Activated T-cell treated with anti-CD3 and anti-CD28 coated beads, Interleukin-2, amount 50 U/mL, for 72 hours (primary cell): ENCODE results near the gene CD82. TPM values are rescaled to one million over a fixed set of nuclear protein-coding genes. Genes with fewer than 3 reads are reported as not detected.

Experiments used
- ATAC-seq, 2 donors: fragments of 150-1000 bp; cut with Tn5 transposase; replicated peaks in 1 of 2; 2 replicates each; pipeline ENCODE4 v1.10.0; 2021; ENCODE audit warnings: moderate library complexity in 2 of 2, mild to moderate bottlenecking in 1 of 2
- DNase-seq, 2 donors: peaks; one replicate each; pipeline ENCODE4 v3.0.0; 2021 to 2022; ENCODE audit warnings: mixed read lengths in 1 of 2
- H3K27ac Mint-ChIP-seq: one replicate; pipeline ENCODE4 v1.8.0; 2022; ENCODE audit warnings: mild to moderate bottlenecking, moderate library complexity, mixed read lengths
- H3K27me3 Mint-ChIP-seq: one replicate; pipeline ENCODE4 v1.8.0; 2022; ENCODE audit warnings: low read depth, mixed read lengths
- H3K36me3 Mint-ChIP-seq, 2 donors: one replicate each; pipeline ENCODE4 v1.8.0; 2022; ENCODE audit warnings: mixed read lengths in 2 of 2, mild to moderate bottlenecking in 1 of 2; ENCODE audit not compliant: insufficient read depth in 2 of 2
- H3K4me1 Mint-ChIP-seq: one replicate; pipeline ENCODE4 v1.8.0; 2022; ENCODE audit warnings: low read depth, mixed read lengths
- H3K4me3 Mint-ChIP-seq, 2 donors: one replicate each; pipeline ENCODE4 v1.8.0; 2022; ENCODE audit warnings: mild to moderate bottlenecking in 2 of 2, mixed read lengths in 2 of 2, moderate library complexity in 2 of 2
- H3K9me3 Mint-ChIP-seq, 2 donors: one replicate each; pipeline ENCODE4 v1.8.0; 2022; ENCODE audit warnings: mixed read lengths in 2 of 2
- total RNA-seq, 2 donors: library from RNA; stranded (reverse); gene quantifications; one replicate each; pipeline ENCODE4 v1.2.3, GENCODE V29; 2022

Gene CD82
- total RNA-seq, 2 donors from 2014 or later: 364 to 421 TPM

GRCh38 chr11:44528103-44528502, 37.4 kb upstream of the CD82 start:
- H3K4me3 Mint-ChIP-seq: peak overlapping the region in 1 of 2 donors; percentile 5
- H3K4me1 Mint-ChIP-seq: peaks cover 52% of the 10 kb centered on the region
- no peaks in the 10 kb centered on the region for H3K9me3 Mint-ChIP-seq
- no peak for DNase-seq
- ATAC-seq: no peak
- no peak overlapping the region for H3K27ac Mint-ChIP-seq
- no peaks in the 10 kb centered on the region for H3K27me3 Mint-ChIP-seq
- H3K36me3 Mint-ChIP-seq: peaks cover 0 to 1% of the 10 kb centered on the region in 2 donors

DNA sequence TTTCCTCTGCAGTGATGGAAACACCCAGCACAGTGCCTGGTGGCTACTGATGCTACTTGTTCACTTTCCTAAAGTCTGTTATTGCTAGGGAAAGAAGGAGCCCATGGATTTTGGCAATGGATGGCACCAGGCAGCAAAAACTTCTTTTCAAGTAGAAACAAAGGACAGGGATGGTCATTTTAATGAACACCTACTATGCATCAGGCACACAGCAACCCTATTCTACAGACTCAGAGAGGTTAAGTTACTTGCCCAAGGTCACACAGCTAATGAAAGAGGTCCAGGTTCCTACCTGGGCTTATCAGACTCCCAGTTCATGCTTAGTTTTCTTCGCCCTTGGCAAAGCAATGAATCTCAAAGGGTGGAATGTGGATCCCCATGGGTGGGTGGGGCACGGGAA, 36.9 kb upstream of the CD82 start:
- DNase-seq (no peak), ATAC-seq (no peak)
- Mint-ChIP-seq H3K36me3 (peaks cover 0 to 1% of the 10 kb centered on the region in 2 donors), H3K27me3 (no peaks in the 10 kb centered on the region), H3K27ac (no peak overlapping the region), H3K4me3 (peak overlapping the region in 1 of 2 donors; percentile 5), H3K4me1 (peaks cover 52% of the 10 kb centered on the region), H3K9me3 (no peaks in the 10 kb centered on the region)

DNA sequence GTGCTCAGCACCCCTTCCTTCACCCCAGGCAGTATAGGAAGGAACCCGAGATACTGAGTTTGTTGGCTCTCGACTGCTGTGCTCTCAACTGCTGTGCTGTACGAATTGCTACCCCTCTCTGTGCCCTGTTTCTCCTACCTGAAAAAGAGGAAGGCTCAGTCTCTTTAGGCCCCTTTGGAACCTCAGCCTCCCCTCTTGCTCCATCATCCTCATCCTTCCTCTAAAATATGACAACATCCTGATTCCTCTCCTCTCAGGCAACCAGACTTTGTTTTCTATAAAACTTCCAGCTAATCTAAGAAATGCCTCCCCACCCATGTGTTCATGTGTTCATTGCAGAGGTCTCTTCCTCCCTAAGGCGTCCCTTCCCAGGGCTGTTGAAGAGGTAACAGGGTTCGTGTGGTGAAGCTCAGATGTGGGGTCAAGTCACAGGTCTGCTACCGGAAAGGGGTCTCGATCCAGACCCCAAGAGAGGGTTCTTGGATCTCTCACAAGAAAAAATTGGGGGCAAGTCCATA, 35.5 kb upstream of the CD82 start:
- Mint-ChIP-seq H3K9me3 (no peaks in the 10 kb centered on the region), H3K36me3 (peaks cover 0 to 1% of the 10 kb centered on the region in 2 donors), H3K4me1 (peaks cover 52% of the 10 kb centered on the region), H3K4me3 (peak overlapping the region; percentile 73), H3K27me3 (peaks cover 5% of the 10 kb centered on the region), H3K27ac (peak overlapping the region; percentile 94)
- ATAC-seq (peak; percentile 22 to 23), DNase-seq (no peak)

DNA sequence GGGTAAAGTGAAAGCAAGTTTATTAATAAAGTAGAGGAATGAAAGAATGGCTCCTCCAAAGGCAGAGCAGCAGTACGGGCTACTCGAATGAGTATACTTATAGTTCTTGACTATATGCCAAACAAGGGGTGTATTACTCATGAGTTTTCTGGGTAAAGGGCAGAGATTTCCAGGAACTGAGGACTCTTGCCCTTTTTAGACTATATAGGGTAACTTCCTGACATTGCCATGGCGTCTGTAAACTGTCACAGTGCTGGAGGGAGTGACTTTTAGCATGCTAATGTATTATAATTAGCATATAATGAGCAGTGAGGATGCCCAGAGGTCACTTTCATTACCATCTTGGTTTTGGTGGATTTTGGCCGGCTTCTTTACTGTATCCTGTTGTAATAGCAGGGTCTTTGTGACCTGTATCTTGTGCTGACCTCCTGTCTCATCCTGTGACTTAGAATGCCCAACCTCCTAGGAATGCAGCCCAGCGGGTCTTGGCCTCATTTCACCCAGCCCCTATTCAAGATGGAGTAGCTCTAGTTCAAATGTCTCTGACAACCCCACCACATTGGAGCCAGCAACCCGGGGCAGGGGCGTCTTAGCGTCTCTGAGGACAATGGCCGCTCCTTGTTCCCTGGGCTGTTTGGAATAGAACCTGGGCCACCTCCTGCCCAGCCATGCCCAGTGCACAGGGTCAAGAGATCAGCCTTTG, 34.9 kb upstream of the CD82 start:
- H3K4me3 Mint-ChIP-seq: peak overlapping the region; percentile 73
- H3K36me3 Mint-ChIP-seq: no peaks in the 10 kb centered on the region

DNA sequence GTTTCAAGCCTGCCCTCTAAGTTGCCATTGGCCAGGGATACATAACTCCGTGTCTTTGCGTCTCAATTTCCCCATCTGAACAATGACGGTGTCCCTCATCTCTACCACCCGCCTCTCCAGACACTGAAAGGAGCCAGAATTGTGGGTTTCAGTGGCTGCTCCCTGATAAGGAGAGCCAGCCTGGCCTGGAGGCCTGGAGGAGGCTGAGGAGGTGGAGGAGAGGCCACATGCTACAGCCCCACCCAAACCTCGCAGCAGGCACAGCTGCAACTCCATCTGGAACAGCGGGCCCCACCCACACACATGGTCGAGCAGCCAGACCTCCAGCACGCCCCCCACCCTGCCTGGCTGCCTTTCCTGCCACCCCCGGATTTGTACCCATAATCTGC, 34.4 kb upstream of the CD82 start:
- ATAC-seq: no peak
- no peaks in the 10 kb centered on the region for H3K36me3 Mint-ChIP-seq
- no peaks in the 10 kb centered on the region for H3K9me3 Mint-ChIP-seq
- peak overlapping the region in 1 of 2 donors; percentile 38 for H3K4me3 Mint-ChIP-seq
- peaks cover 52% of the 10 kb centered on the region for H3K4me1 Mint-ChIP-seq
- peak overlapping the region; percentile 85 for H3K27ac Mint-ChIP-seq
- no peak for DNase-seq
- peaks cover 5% of the 10 kb centered on the region for H3K27me3 Mint-ChIP-seq

More for the DNA sequence above, 34.9 kb upstream of the CD82 start:
- ATAC-seq (peak; percentile 90 to 91), DNase-seq (peak; percentile 58 to 79)
- no peaks in the 10 kb centered on the region for H3K9me3 Mint-ChIP-seq
- H3K4me1 Mint-ChIP-seq: peaks cover 52% of the 10 kb centered on the region
- peaks cover 5% of the 10 kb centered on the region for H3K27me3 Mint-ChIP-seq
- peak overlapping the region; percentile 94 for H3K27ac Mint-ChIP-seq

GRCh38 chr11:44531636-44532035, 33.8 kb upstream of the CD82 start:
- ATAC-seq (no peak), DNase-seq (peak in 1 of 2 donors; percentile 32)
- Mint-ChIP-seq H3K27ac (peak overlapping the region; percentile 85), H3K4me1 (peaks cover 51% of the 10 kb centered on the region), H3K36me3 (no peaks in the 10 kb centered on the region), H3K4me3 (peak overlapping the region in 1 of 2 donors; percentile 38), H3K27me3 (peaks cover 5% of the 10 kb centered on the region), H3K9me3 (no peaks in the 10 kb centered on the region)

DNA sequence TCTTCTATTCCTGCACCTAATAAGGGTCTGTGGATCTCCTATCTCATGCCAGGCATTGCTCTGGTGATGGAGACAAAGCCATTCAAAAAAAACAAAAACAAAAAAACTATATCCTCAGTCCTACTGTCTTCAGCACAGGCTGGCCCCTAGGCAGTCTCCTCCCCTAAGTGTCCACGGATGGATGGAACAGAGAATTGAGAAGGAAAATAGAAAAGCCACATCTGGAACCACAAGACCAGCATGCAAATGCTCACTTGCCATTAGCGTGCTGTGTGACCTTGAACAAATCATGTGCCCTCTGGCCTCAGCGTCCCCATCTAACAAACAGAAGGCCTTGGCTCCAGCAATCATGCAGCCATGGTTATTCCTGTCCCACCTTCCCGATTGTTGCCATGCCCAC, 32.7 kb upstream of the CD82 start:
- peaks cover 40% of the 10 kb centered on the region for H3K4me1 Mint-ChIP-seq
- H3K9me3 Mint-ChIP-seq: no peaks in the 10 kb centered on the region
- ATAC-seq: no peak
- H3K27ac Mint-ChIP-seq: no peak overlapping the region
- no peaks in the 10 kb centered on the region for H3K36me3 Mint-ChIP-seq
- DNase-seq: no peak
- no peak overlapping the region for H3K4me3 Mint-ChIP-seq
- H3K27me3 Mint-ChIP-seq: peaks cover 5% of the 10 kb centered on the region

DNA sequence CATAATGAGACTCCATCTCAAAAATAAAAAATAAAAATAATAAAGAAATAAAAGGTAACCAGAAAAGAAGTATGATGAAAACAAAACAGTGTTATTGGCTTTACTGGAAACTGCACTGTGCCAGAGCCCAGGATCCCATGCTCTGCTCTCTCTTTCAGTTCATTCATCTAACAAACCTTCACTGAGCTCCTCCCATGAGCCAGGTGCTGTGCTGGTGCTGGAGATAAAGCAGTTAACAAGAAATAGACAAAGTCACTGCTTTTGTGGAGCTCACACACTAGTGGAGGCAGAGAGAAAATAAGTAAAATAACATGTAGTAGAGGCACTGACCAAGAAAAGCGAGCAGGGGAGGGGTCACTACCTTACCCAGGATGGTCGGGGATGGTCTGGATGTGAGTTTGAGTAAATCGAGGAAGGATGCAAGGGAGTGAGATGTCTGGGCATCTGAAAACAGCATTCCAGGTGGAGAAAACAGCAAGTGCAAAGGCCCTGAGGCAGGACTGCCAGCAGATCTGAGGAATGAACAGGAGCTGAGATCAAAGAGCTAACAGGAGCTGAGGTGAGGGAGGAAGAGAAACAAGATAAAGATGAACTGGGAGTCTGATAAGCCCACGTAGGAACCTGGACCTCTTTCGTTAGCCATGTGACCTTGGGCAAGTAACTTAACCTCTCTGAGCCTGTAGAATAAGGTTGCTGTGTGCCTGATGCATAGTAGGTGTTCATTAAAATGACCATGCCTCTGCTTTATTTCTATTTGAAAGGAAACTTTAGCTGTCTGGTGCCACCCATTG, 31.3 kb upstream of the CD82 start:
- no peaks in the 10 kb centered on the region for H3K9me3 Mint-ChIP-seq
- ATAC-seq (no peak), DNase-seq (no peak)
- H3K4me3 Mint-ChIP-seq: no peak overlapping the region
- peaks cover 37% of the 10 kb centered on the region for H3K4me1 Mint-ChIP-seq
- H3K27me3 Mint-ChIP-seq: peaks cover 5% of the 10 kb centered on the region
- no peaks in the 10 kb centered on the region for H3K36me3 Mint-ChIP-seq
- no peak overlapping the region for H3K27ac Mint-ChIP-seq

- Mint-ChIP-seq H3K4me1 (peaks cover 24% of the 10 kb centered on the region), H3K27ac (no peak overlapping the region), H3K9me3 (no peaks in the 10 kb centered on the region), H3K27me3 (peaks cover 5% of the 10 kb centered on the region), H3K36me3 (no peaks in the 10 kb centered on the region), H3K4me3 (no peak overlapping the region)
- DNase-seq (no peak), ATAC-seq (no peak)
These were observed 30.1 kb upstream of the CD82 start for GRCh38 chr11:44535191-44535980.

- H3K27ac Mint-ChIP-seq: no peak overlapping the region
- no peaks in the 10 kb centered on the region for H3K9me3 Mint-ChIP-seq
- no peak overlapping the region for H3K4me3 Mint-ChIP-seq
- no peak for DNase-seq
- H3K4me1 Mint-ChIP-seq: peaks cover 8% of the 10 kb centered on the region
- ATAC-seq: no peak
- H3K36me3 Mint-ChIP-seq: no peaks in the 10 kb centered on the region
- peaks cover 5% of the 10 kb centered on the region for H3K27me3 Mint-ChIP-seq
These were observed 28.5 kb upstream of the CD82 start for GRCh38 chr11:44536788-44537516.

GRCh38 chr11:44537679-44538078, 27.8 kb upstream of the CD82 start:
- no peaks in the 10 kb centered on the region for H3K36me3 Mint-ChIP-seq
- no peak overlapping the region for H3K4me3 Mint-ChIP-seq
- no peak for DNase-seq
- H3K4me1 Mint-ChIP-seq: peaks cover 6% of the 10 kb centered on the region
- H3K27me3 Mint-ChIP-seq: peaks cover 5% of the 10 kb centered on the region
- H3K9me3 Mint-ChIP-seq: no peaks in the 10 kb centered on the region
- no peak overlapping the region for H3K27ac Mint-ChIP-seq
- ATAC-seq: no peak

GRCh38 chr11:44538375-44539054, 26.9 kb upstream of the CD82 start:
- Mint-ChIP-seq H3K36me3 (no peaks in the 10 kb centered on the region), H3K9me3 (no peaks in the 10 kb centered on the region), H3K27ac (no peak overlapping the region), H3K27me3 (peaks cover 5% of the 10 kb centered on the region), H3K4me1 (peaks cover 6% of the 10 kb centered on the region), H3K4me3 (no peak overlapping the region)
- ATAC-seq (peak; percentile 93 to 94), DNase-seq (peak; percentile 71 to 81)
